Vagina (tissue), 2 donors: ENCODE measurements around the gene MAML3.

Experiments
- POLR2A ChIP-seq, 2 donors: fragments of 450-650 bp; IDR thresholded peaks; one replicate each; pipeline ENCODE4 v1.6.1; 2017; ENCODE audit warnings: antibody characterized with exemption in 2 of 2, mild to moderate bottlenecking in 2 of 2, moderate library complexity in 2 of 2
- POLR2AphosphoS5 ChIP-seq, 2 donors: sonication (generic); formaldehyde crosslinking; IDR thresholded peaks; one replicate each; pipeline ENCODE4 v1.9.0; 2017; ENCODE audit warnings: antibody characterized with exemption in 2 of 2, mild to moderate bottlenecking in 2 of 2, low read depth in 1 of 2; ENCODE audit not compliant: insufficient read depth in 1 of 2
- TF ChIP-seq, protein P1 (sequence below), 3 experiments: fragments of 450-650 bp in 2 of 3; fragments of 200-600 bp in 1 of 3; sonication (generic) in 1 of 3; IDR thresholded peaks; one replicate each; pipeline ENCODE4 v1.5.1; 2017 to 2019; ENCODE audit warnings: antibody characterized with exemption in 3 of 3, mild to moderate bottlenecking in 2 of 3, moderate library complexity in 2 of 3

DNA sequence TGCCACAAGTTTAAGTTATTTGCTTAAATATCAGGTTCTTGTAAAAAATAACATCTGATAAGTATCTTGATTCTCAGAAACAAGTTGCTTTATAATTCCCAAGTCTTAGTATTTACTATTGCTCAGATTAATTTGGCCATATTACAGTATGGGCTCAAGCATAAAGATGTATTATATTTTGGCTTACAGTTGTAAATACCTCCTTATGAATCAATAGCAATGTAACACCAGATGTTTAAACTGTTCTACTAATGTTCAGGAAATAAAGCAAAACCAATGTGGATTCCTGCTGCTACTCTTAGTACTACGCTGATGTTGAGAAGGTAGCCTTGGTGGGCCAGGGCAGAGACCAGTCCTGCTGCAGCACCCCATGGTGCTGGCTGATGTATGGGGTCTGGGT is 385.6 kb downstream of the MAML3 start:
- no peak for TF ChIP-seq POLR2AphosphoS5 (IDR thresholded peaks at IDR 0.05; ENCODE audit: insufficient read depth in 1 of 2, low read depth in 1 of 2)
- no peak for TF ChIP-seq POLR2A (IDR thresholded peaks at IDR 0.05)
- TF ChIP-seq, protein P1, sequence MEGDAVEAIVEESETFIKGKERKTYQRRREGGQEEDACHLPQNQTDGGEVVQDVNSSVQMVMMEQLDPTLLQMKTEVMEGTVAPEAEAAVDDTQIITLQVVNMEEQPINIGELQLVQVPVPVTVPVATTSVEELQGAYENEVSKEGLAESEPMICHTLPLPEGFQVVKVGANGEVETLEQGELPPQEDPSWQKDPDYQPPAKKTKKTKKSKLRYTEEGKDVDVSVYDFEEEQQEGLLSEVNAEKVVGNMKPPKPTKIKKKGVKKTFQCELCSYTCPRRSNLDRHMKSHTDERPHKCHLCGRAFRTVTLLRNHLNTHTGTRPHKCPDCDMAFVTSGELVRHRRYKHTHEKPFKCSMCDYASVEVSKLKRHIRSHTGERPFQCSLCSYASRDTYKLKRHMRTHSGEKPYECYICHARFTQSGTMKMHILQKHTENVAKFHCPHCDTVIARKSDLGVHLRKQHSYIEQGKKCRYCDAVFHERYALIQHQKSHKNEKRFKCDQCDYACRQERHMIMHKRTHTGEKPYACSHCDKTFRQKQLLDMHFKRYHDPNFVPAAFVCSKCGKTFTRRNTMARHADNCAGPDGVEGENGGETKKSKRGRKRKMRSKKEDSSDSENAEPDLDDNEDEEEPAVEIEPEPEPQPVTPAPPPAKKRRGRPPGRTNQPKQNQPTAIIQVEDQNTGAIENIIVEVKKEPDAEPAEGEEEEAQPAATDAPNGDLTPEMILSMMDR (IDR thresholded peaks at IDR 0.05): no peak
